SH-SY5Y (cell line): ENCODE results near the gene CFAP20.

ENCODE experiments used
- GATA2 ChIP-seq: IDR thresholded peaks from 2 replicates; pipeline ENCODE4 v1.6.1; 2011; ENCODE audit warnings: mild to moderate bottlenecking, low read depth, low read length
- GATA3 ChIP-seq: IDR thresholded peaks from 2 replicates; pipeline ENCODE4 v1.6.1; 2011; ENCODE audit warnings: low read depth, mild to moderate bottlenecking, low read length, moderate library complexity

DNA sequence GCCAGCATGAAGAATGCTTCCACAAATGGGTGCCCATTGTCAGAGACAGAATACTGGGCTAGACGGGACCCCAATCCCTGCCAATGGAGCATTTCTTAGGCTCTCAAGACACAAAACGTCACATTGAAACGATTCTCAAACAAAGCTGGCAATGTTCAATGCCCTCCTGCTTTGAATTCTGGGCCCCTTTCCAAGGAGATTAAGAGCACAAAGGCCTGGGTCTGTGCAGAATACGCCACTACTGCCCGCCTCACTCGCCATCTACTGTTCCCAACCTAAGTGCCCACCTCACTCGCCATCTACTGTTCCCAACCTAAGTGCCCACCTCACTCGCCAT is 9.7 kb downstream of the CFAP20 start:
- TF ChIP-seq GATA2 (no peak), GATA3 (no peak)
